ENCODE results near the gene GON4L. TPM values are rescaled to one million over a fixed set of nuclear protein-coding genes. Genes with fewer than 3 reads are reported as not detected.

Gene GON4L
- total and polyA plus RNA-seq, 2 experiments from 2014 or later: 45.2 to 93.1 TPM

- Histone ChIP-seq H3K27me3 (ENCODE audit: insufficient read depth) (no peaks in the 10 kb centered on the region), H3K4me2 (no peak overlapping the region), H3K36me3 (ENCODE audit: insufficient read depth) (peaks cover 46% of the 10 kb centered on the region), H3K79me2 (replicated peaks; ENCODE audit: insufficient read depth) (no peaks in the 10 kb centered on the region), H4K20me1 (replicated peaks; ENCODE audit: insufficient read depth) (no peaks in the 10 kb centered on the region), H3K27ac (ENCODE audit: low read depth) (no peak overlapping the region), H3K9me2 (ENCODE audit: insufficient read depth) (no peaks in the 10 kb centered on the region), H3K4me1 (ENCODE audit: insufficient read depth) (no peaks in the 10 kb centered on the region), H2AFZ (no peak overlapping the region), H3K4me3 (no peak overlapping the region), H3F3A (replicated peaks; ENCODE audit: low read depth) (no peaks in the 10 kb centered on the region)
- Mint-ChIP-seq H3K27me3 (ENCODE audit: insufficient read depth, low read depth, poor library complexity) (peaks cover 4% of the 10 kb centered on the region), H3K36me3 (ENCODE audit: low read depth) (peaks cover 69% of the 10 kb centered on the region), H3K27ac (no peak overlapping the region), H3K9me3 (no peaks in the 10 kb centered on the region), H3K4me1 (no peaks in the 10 kb centered on the region), H3K4me3 (no peak overlapping the region)
- TF ChIP-seq EZH2 (IDR thresholded peaks at IDR 0.05; ENCODE audit: low read depth, unreplicated experiment) (no peak), ZNF462 (CRISPR knock-in tag; IDR thresholded peaks at IDR 0.05) (no peak), ZNF331 (CRISPR knock-in tag; IDR thresholded peaks at IDR 0.05; ENCODE audit: low read depth) (no peak), ZNF114 (CRISPR knock-in tag; IDR thresholded peaks at IDR 0.05) (no peak), POLR2AphosphoS5 (IDR thresholded peaks at IDR 0.05; ENCODE audit: low read depth) (no peak), NANOG (IDR thresholded peaks at IDR 0.05; ENCODE audit: borderline replicate concordance) (no peak), CTCF (conservative IDR thresholded peaks at IDR 0.05; ENCODE audit: low read depth in 2 of 2) (no peak), STAT1 (IDR thresholded peaks at IDR 0.05; ENCODE audit: unreplicated experiment) (no peak), ETS1 (IDR thresholded peaks at IDR 0.05) (no peak), REST (IDR thresholded peaks at IDR 0.05; ENCODE audit: unreplicated experiment) (no peak)
- ATAC-seq (no peak), DNase-seq (ENCODE audit: low spot score) (no peak)
These were observed 95.1 kb downstream of the GON4L start for GRCh38 chr1:155761736-155762405.
